MM.1S (cell line): ENCODE measurements around the gene MEGF6.

Experiments used
- CTCF ChIP-seq: fragments of 300-600 bp; sonication (generic); IDR thresholded peaks from 2 replicates; pipeline ENCODE4 v1.5.1; 2016; ENCODE audit warnings: antibody characterized with exemption, low read length, mixed read lengths
- EZH2 ChIP-seq: fragments of 300-600 bp; sonication (generic); optimal IDR thresholded peaks from 2 replicates; pipeline ENCODE3; 2017; ENCODE audit warnings: low read depth, mild to moderate bottlenecking, antibody characterized with exemption, low read length, mixed read lengths
- EZH2phosphoT487 ChIP-seq: fragments of 300-600 bp; sonication (generic); IDR thresholded peaks from 2 replicates; pipeline ENCODE4 v1.6.1; 2018; ENCODE audit warnings: antibody characterized with exemption, low read length

GRCh38 chr1:3642919-3643675 is 31.8 kb upstream of the MEGF6 start:
- TF ChIP-seq CTCF (no peak), EZH2phosphoT487 (no peak), EZH2 (no peak)
